HG03139 (cell line): ENCODE measurements around the gene B3GNT4.
"Not testable (repeated sequence)": the region's sequence is repeated elsewhere in the genome, so short reads cannot be mapped to it uniquely, and the experiment has no call there.

Experiments used
- ATAC-seq: cut with Tn5 transposase; IDR thresholded peaks from one replicate; pipeline ENCODE4 v1.9.1; 2021; ENCODE audit not compliant: unreplicated experiment

Gene B3GNT4

GRCh38 chr12:122187466-122187865 lies 16.0 kb upstream of the B3GNT4 start:
- ATAC-seq, result no peak

- ATAC-seq, result no peak
These were observed 13.7 kb upstream of the B3GNT4 start for GRCh38 chr12:122189626-122190475.

- ATAC-seq, result no peak
These were observed 12.5 kb upstream of the B3GNT4 start for GRCh38 chr12:122190842-122191668.

GRCh38 chr12:122192441-122192840 lies 11.1 kb upstream of the B3GNT4 start:
- no peak for ATAC-seq

- no peak for ATAC-seq
These were observed 8.7 kb upstream of the B3GNT4 start for GRCh38 chr12:122194804-122195203.

GRCh38 chr12:122195405-122195804 lies 8.1 kb upstream of the B3GNT4 start:
- no peak for ATAC-seq

- no peak for ATAC-seq
These were observed 5.9 kb upstream of the B3GNT4 start for GRCh38 chr12:122197612-122197966.

GRCh38 chr12:122199484-122200355 lies 3.8 kb upstream of the B3GNT4 start:
- no peak for ATAC-seq

- no peak for ATAC-seq
These were observed 2.9 kb upstream of the B3GNT4 start for GRCh38 chr12:122200541-122201175.

GRCh38 chr12:122201381-122201780 lies 2.1 kb upstream of the B3GNT4 start:
- ATAC-seq, result no peak

- ATAC-seq, result no peak
These were observed 1.5 kb upstream of the B3GNT4 start for GRCh38 chr12:122202017-122202416.

- not testable (repeated sequence) for ATAC-seq
These were observed 698 bp upstream of the B3GNT4 start for GRCh38 chr12:122202811-122203210.

- no peak for ATAC-seq
These were observed 901 bp downstream of the B3GNT4 start for GRCh38 chr12:122204167-122205052.

GRCh38 chr12:122205053-122205925 lies 1.8 kb downstream of the B3GNT4 start:
- ATAC-seq, result no peak

- no peak for ATAC-seq
These were observed 2.8 kb downstream of the B3GNT4 start for GRCh38 chr12:122206111-122206881.

GRCh38 chr12:122206976-122207375 lies 3.5 kb downstream of the B3GNT4 start:
- ATAC-seq, result no peak

GRCh38 chr12:122207391-122207790 lies 3.9 kb downstream of the B3GNT4 start:
- ATAC-seq, result no peak
